GM20431 (cell line): ENCODE data around the gene TMX4.
"Not testable (repeated sequence)": the region's sequence is repeated elsewhere in the genome, so short reads cannot be mapped to it uniquely, and the experiment has no call there.

ENCODE experiments used
- in situ Hi-C: fragments of 300-500 bp; cut with MseI, MboI; formaldehyde crosslinking; loops from one replicate; pipeline ENCODE4 v1.15.0; 2020; ENCODE audit warnings: low sequenced_read_pairs; ENCODE audit not compliant: unreplicated experiment

The TMX4 gene

DNA sequence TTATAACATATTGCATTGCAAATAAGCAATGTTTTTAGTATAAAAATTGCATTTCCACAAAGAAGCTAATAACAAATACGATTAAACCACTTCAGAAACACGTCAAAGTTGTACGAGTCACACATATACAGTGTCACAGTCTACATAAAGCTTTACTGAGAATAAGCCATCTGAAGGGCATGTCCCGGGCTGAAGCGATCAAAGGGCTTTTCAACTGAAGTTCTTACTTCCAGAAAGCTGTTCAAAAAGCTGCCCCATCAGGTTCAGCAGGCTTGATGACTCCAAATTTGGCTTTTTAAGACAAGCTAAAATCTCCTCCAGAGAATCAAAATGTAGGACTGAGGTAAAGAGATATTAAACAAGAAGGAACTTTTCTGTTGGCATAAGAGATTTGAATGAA, 41.9 kb downstream of the TMX4 start:
- in situ Hi-C loops, result no loop called here

DNA sequence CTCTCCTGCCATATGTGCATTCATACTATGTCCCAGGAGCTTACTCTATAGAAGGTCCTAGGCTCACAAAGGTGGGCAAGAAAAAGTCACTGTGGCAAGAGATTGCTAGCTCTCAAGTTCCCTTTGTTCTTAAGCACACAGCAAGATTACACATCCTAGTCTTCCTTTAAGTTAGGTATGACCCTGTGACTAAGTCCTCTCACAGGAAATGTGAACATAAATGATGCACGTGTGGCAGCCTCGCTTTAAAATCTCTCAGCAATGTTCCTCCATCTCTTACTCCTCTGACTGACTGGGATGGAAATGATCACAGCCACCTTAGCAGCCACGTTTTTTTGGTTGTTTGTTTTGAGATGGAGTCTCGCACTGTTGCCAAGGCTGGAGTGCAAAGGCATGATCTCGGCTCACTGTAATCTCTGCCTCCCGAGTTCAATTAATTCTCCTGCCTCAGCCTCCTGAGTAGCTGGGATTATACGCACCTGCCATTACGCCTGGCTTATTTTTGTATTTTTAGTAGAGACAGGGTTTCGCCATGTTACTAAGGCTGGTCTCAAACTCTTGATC, 43.6 kb downstream of the TMX4 start:
- in situ Hi-C loops, result no loop called here

DNA sequence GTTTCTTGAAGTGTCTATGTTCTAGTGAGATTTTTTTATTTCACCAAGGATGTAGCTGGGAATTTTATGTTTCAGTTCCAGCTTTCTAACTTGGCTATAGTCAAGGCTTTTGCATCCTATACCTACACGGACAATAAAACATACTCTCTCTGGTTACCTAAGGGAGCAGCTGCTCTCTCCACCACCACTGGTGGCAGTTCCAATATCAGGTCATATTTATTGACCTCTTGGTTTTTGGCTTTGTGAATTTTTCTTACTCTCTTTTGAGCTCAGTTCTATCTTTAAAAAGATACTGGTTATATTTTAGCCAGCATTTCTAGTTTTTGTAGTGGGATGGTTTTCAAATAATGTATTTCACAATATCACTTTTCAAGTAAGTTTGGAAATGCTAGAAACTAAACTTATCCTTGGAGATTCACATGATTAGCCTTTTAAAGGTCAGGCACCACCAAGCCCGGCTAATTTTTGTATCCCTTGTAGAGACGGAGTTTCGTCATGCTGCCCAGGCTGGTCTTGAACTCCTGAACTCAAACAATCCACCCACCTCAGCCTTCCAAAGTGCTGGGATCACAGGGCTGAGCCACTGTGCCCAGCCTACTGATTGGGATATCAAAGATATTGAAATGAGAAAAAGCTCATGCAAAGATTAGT, 44.7 kb downstream of the TMX4 start:
- in situ Hi-C loops, result no loop called here

DNA sequence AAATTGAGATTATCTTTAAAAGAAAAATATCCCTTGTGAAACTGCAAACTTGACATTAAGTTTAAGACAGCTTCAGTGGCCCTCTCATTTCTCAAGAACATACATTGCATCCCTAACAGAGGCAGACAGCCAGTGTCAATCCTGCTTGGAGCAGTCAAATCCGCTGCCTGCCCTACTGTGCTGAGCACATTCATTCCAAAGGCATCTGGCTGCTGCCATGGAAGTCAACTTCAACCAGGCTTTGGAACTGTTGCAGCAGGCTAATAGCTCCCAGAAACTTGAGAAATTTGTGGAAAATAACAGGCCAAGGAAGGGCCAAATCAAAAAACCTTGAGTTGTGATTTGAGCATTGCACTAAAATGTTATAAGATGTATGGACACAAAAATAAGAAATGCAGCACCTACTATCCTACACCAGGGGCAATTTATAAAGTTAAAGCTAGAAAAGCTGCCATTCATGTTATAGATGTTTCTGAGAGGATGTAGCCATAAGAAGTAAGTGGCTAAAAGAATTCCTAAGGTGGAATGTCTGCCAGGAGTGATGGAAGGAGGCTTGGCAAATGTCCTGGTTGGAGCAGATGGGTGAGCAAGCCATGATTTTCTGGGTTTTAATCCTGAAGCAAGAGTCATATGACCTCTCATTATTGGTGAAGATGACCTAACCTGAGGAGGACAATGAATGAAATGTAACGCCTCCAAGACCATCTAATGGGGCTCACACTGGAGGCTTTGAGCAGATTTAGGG, 47.9 kb downstream of the TMX4 start:
- in situ Hi-C loops, result no loop called here

DNA sequence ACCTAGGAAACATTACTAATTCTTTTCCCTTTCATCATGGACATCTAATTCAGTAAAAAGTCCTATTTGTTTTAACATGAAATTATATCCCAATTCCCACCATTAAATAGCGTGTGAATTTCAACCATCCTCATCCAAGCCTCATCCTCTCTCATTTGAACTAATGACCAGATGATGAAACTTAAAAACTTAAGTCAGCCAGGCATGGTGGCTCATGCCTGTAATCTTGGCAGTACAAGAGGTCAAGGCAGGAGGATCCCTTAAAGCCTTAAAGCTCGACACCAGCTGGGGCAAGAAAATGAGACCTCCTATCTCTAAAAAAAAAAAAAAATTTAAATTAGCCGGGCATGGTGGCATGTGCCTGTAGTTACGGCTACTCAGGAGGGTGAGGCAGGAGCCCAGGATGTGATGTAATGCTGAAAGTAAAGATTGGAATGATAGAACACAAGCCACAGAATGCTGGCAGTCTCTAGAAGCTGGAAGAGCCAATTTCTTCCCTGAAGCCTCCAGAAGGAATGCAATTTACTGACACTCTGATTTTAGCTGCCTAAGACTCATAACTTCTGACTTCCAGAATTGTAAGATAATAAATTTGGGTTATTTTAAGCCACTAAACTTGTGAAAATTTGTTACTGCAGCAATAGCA, 52.2 kb downstream of the TMX4 start:
- in situ Hi-C loops, result no loop called here

DNA sequence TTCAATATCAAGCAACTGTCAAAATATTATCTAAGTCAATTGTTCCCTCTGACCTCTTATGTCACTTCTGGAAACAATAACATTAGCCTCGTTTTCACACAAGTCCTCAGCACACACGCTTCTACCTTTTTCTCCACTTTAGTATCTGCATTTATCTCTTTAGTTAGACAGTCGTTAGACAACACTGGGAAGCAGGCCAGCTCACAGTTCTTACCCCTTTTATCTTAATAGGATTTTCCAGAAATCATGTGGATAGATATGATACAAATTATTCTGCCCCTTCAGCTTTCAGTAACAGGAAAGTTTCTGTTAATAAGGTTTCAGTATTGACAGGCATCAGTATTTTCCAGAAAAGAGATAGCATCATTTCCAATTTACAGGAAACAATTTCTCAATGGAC, 53.4 kb downstream of the TMX4 start:
- in situ Hi-C loops, result no loop called here

DNA sequence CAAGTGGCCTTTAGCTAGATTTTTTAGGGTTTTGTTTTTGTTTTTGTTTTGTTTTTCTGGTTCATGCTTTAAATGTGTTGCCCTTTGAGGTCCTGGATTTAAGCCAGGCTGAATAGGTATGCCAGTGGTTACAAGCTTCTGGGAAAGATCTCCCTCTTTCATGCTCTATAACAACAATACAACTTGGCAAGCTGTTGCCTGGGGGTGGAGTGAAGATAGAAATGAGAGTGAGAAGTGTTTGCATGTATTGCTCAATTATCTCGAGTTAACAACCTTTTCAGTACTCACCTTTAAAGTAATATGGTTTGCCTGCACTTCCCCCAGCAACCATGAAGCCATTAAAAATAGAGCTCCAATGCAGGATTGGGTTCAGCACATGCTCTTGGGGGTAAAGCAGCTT, 60.1 kb downstream of the TMX4 start:
- in situ Hi-C loops, result no loop called here

DNA sequence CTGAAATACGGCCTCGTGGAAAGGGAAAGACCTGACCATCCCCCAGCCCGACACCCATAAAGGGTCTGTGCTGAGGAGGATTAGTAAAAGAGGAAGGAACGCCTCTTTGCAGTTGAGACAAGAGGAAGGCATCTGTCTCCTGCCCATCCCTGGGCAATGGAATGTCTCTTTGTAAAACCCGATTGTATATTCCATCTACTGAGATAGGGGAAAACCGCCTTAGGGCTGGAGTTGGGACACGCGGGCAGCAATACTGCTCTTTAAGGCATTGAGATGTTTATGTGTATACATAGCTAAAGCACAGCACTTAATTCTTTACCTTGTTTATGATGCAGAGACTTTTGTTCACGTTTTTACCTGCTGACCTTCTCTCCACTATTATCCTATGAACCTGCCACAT, 63.0 kb downstream of the TMX4 start:
- in situ Hi-C loops, result not testable (repeated sequence)

DNA sequence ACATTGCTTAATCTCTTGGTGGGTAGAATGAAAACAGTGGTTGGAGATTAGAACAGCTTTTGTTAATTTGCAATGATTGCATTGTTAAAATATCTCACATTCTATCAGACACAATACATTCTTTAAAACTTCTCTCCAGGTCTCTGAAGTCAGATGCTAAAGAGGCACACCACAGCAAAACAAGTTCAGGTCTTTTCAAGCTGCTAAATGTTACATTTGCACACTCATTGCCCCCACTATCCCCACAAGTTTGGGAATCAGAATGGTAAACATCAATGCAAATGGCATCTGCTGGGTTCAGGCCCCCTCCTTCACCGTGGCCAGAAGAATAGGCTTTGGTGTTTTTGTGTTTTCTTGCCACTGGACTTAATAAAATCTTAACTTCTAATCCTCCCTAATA, 69.2 kb downstream of the TMX4 start:
- in situ Hi-C loops, result no loop called here

DNA sequence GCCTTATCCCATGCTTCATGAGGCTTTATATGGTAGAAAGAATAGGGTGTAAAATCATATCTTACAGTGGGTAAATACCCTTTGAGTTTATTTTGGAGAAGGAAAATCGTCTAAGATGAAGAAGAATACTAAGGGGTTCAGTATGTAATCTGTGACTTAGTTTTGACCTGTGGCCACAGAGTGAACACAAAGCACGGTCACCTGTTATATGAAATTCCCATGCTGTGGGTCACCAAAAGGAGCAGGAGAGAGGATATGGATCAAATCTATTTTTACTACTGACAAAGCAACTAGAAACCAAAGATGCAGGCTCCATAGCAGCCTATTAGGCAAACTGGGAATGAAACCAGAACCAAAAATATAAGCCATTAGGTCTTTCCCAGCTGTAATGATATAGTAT, 75.7 kb downstream of the TMX4 start:
- in situ Hi-C loops, result no loop called here

DNA sequence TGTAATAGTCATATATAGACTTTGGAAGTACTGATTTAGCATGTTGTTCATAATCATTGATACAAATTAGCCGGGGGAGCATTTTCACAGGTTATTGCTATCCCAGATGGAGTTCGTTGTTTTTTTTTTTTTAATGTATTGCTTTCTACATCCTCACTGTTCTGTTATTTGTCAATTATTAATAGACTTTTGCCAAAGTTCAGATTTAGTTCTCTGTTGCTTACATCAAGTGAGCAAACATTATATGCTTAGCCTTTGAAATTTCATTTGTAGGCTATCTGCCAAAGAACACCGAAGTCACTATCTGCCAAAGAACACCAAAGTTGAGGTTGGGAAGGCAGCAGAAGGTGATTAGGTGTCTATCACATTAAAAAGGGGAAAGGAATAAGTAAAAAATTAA, 79.2 kb downstream of the TMX4 start, which contains the start of gene HAO1:
Gene HAO1, minus strand, starts transcription at position 118 of the 400 bp plus-strand sequence. Its CDS starts 36 bp downstream, at position 82.
- in situ Hi-C loops, result no loop called here

DNA sequence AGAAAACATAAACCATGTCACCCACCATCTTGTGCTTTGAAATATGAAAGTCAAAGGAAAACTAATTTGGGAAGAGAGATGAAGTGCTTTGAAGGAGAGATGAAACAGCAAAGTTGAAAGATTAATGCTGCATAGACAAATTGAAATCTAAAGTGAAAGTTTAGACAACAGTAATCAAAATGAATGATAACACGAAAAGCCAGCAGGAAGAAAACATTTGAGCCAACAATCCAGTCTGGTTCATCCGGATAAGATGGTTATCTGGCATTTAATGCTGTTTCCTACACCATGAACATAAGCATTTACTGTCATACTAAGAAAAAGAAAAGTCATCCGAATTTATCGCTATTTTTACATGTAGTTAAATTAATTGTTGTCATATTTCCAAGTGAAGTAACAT, 79.9 kb downstream of the TMX4 start:
- in situ Hi-C loops, result no loop called here

DNA sequence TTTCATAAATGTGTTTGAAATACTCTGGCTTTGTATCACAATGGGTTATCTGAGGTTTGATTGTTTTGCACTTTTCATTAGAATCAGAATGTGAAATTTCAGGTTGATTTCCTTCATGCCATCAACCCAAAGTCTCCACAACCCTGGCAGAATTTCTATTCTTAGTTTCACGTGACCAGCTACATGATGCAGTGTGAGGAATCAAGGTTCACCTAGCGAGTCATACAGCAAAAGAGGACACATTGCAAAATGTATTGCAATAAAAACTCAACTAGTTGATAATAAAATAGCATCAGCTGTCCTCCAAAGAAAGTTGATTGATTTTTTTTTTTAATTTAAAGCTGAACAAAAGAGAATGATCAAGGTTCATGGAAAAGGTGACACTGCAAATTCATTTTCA, 81.5 kb downstream of the TMX4 start:
- in situ Hi-C loops, result no loop called here

DNA sequence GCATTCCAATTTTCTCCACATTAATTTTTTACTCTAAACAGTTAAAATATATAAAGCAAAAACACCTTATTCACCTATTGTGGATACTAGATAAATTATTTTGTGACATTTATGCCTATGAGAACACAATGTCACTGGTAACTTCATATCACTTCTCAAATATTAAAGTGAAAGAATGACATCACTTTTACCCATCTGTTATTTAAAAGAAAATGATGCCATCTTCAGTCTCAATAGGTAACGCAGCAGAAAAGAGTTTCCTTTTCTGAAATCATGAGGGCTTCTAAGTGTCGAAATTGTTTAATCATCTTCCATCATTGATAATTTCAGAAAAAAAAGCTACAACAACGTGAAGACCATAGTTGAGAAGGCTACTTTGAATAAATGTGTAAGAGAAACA, 82.2 kb downstream of the TMX4 start:
- in situ Hi-C loops, result no loop called here

DNA sequence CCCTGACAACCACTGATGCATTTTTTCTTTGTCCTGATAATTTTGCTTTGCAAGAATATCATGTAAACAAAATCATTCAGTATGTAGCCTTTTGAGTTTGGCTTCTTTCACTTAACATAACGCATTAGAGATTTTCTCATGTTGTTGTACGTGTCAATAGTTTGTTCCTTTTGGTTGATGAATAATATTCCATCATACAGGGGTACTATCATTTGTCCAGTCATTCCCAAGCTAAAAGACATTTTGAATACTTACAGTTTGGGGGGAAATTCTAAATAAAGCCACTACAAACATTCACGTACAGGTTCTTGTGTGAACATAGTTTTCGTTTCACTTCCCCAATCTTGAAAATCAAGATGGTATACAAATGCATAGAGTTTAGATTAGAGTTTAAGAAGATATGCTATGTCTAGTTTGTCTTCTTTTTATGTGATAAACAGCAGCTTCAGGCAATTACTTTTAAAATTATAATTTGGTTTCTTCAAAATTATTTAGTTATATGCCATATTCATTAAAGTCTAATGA, 84.5 kb downstream of the TMX4 start:
- in situ Hi-C loops, result no loop called here

DNA sequence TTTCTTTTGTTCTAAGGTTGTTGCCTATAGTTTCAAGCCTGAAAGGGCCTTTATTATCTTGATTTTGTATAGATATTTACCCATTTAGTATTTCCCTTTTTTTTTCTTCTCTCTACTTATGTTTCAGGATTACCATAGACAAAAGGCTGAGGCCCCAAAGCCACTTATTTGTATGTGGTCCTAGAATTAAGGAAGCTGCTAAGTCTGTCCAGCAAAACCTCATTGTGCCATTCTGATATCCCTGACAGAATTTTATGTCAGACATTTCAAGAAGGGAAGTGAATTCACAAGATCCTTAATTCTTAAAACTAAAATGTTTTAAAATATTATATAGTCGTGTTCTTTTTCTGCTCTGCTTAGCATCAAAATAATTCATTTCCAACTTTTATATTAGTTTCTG, 86.2 kb downstream of the TMX4 start:
- in situ Hi-C loops, result no loop called here

DNA sequence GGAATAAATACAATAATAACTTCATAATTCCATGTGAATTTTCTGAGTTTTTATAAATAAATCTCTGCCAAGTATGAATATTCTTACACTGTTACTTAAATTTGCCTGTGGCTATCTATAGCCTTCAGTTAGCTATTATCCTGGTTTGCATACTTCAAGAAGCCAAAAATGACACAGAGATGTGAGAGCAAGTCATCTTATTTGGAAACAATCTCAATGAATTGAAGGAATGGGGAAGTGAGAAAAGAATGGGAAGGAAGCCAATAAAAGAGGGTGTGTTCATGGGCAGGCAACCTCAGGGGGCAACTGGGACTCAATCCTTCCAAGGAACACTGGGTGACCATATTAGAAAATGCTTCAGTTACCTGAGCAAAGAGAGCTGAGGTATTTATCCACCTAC, 89.2 kb downstream of the TMX4 start:
- in situ Hi-C loops, result no loop called here
